Activated CD4-positive, alpha-beta memory T cell treated with anti-CD3 and anti-CD28 coated beads, Interleukin-2, amount 10 ng/mL, durations not matched to agents 7 days and 5 days (primary cell): ENCODE data around the gene CDHR4. TPM values are rescaled to one million over a fixed set of nuclear protein-coding genes. Genes with fewer than 3 reads are reported as not detected.

Source experiments
- CTCF ChIA-PET: fragments of 350-600 bp; sonication (Branson Sonifier 250); formaldehyde crosslinking; loops from one replicate; lab custom pipeline; 2021; ENCODE audit warnings: antibody characterized with exemption, inconsistent platforms; lab: Charles Lee
- POLR2A ChIA-PET: fragments of 350-600 bp; sonication (Branson Sonifier 250); formaldehyde crosslinking; loops from one replicate; lab custom pipeline; 2021; ENCODE audit warnings: antibody characterized with exemption; lab: Charles Lee
- DNase-seq: peaks from one replicate; pipeline ENCODE4 v3.0.0-alpha.2; 2020
- H3K27ac Mint-ChIP-seq: one replicate; pipeline ENCODE4 v1.8.0; 2021; ENCODE audit warnings: mild to moderate bottlenecking, mixed read lengths
- H3K27me3 Mint-ChIP-seq: one replicate; pipeline ENCODE4 v1.8.0; 2021; ENCODE audit warnings: mixed read lengths
- H3K36me3 Mint-ChIP-seq: one replicate; pipeline ENCODE4 v1.8.0; 2021; ENCODE audit warnings: low read depth, mixed read lengths
- H3K4me1 Mint-ChIP-seq: one replicate; pipeline ENCODE4 v1.8.0; 2021; ENCODE audit warnings: mixed read lengths
- H3K4me3 Mint-ChIP-seq: one replicate; pipeline ENCODE4 v1.8.0; 2021; ENCODE audit warnings: mild to moderate bottlenecking, mixed read lengths
- H3K9me3 Mint-ChIP-seq: one replicate; pipeline ENCODE4 v1.8.0; 2021; ENCODE audit warnings: mixed read lengths
- total RNA-seq, 2 experiments: library from RNA; stranded (reverse); gene quantifications; one replicate each; pipeline ENCODE4 v1.2.3, GENCODE V29; 2021

Gene CDHR4
- total RNA-seq, 2 experiments from 2014 or later = not detected

GRCh38 chr3:49745986-49746385 lies 53.7 kb downstream of the CDHR4 start:
- Mint-ChIP-seq H3K36me3 (peaks cover 24% of the 10 kb centered on the region), H3K4me1 (no peaks in the 10 kb centered on the region), H3K27ac (no peak overlapping the region), H3K9me3 (no peaks in the 10 kb centered on the region), H3K4me3 (no peak overlapping the region), H3K27me3 (no peaks in the 10 kb centered on the region)
- CTCF ChIA-PET = no interaction called here
- no peak for DNase-seq
- POLR2A ChIA-PET = no interaction called here

Other genes starting within 250 kb of the CDHR4 start
- under 1 TPM; 0.03 to 0.05 TPM for gene BSN, start 245.4 kb downstream of the CDHR4 start, total RNA-seq
- 100 to 1,000 TPM; 132 to 136 TPM for gene APEH, start 125.5 kb downstream of the CDHR4 start, total RNA-seq
- 10 to 100 TPM in 1 of 2 experiments, 1 to 10 TPM in 1; 8.6 to 12.4 TPM for gene MST1, start 110.4 kb downstream of the CDHR4 start, total RNA-seq
- gene RNF123, start 110.3 kb downstream of the CDHR4 start, total RNA-seq = 10 to 100 TPM; 35.5 to 38.3 TPM
- under 1 TPM; 0.23 to 0.28 TPM for gene AMIGO3, start 80.2 kb downstream of the CDHR4 start, total RNA-seq
- gene GMPPB, start 75.9 kb downstream of the CDHR4 start, total RNA-seq = 10 to 100 TPM; 48.2 to 49.0 TPM
- gene IP6K1, start 13.3 kb downstream of the CDHR4 start, total RNA-seq = 10 to 100 TPM; 38.8 to 39.2 TPM
- under 1 TPM; 0.20 to 0.48 TPM for gene INKA1, start 3.4 kb upstream of the CDHR4 start, total RNA-seq
- 100 to 1,000 TPM; 179 to 182 TPM for gene UBA7, start 14.1 kb upstream of the CDHR4 start, total RNA-seq
- gene TRAIP, start 56.7 kb upstream of the CDHR4 start, total RNA-seq = 10 to 100 TPM; 19.3 to 21.0 TPM
- not detected for gene CAMKV, start 70.0 kb upstream of the CDHR4 start, total RNA-seq
- gene MST1R, start 104.0 kb upstream of the CDHR4 start, total RNA-seq = 1 to 10 TPM; 1.5 to 2.6 TPM
- 10 to 100 TPM in 1 of 2 experiments, 1 to 10 TPM in 1; 9.7 to 10.3 TPM for gene MON1A, start 129.9 kb upstream of the CDHR4 start, total RNA-seq
- 10 to 100 TPM; 88.0 to 90.3 TPM for gene RBM6, start 140.3 kb upstream of the CDHR4 start, total RNA-seq